H9 (cell line): ENCODE data around the gene TRAK1. TPM values are rescaled to one million over a fixed set of nuclear protein-coding genes. Genes with fewer than 3 reads are reported as not detected.

Source experiments
- DNase-seq: peaks from one replicate; pipeline ENCODE4 v3.0.0-alpha.2; 2017
- H2AFZ ChIP-seq: one replicate; pipeline ENCODE4 v1.6.1; 2013; ENCODE audit warnings: mild to moderate bottlenecking, low read length, control low read depth, moderate library complexity
- H2AK5ac ChIP-seq: 2 replicates; pipeline ENCODE4 v1.6.1; 2013; ENCODE audit warnings: low read length, control low read depth, mixed read lengths; ENCODE audit not compliant: insufficient read length
- H2BK120ac ChIP-seq: one replicate; pipeline ENCODE4 v1.6.1; 2013; ENCODE audit warnings: low read depth, mild to moderate bottlenecking, low read length, control low read depth, inconsistent platforms; ENCODE audit not compliant: poor library complexity, severe bottlenecking
- H2BK12ac ChIP-seq: 2 replicates; pipeline ENCODE4 v1.6.1; 2013; ENCODE audit warnings: low read length, control low read depth, mixed read lengths, low read depth; ENCODE audit not compliant: insufficient read length
- H2BK15ac ChIP-seq: 2 replicates; pipeline ENCODE4 v1.6.1; 2013; ENCODE audit warnings: low read depth, low read length, control low read depth
- H2BK20ac ChIP-seq: one replicate; pipeline ENCODE4 v1.6.1; 2013; ENCODE audit warnings: low read depth, mild to moderate bottlenecking, low read length, control low read depth, inconsistent platforms; ENCODE audit not compliant: poor library complexity, severe bottlenecking
- H2BK5ac ChIP-seq: 2 replicates; pipeline ENCODE4 v1.6.1; 2013; ENCODE audit warnings: low read length, control low read depth, mixed read lengths; ENCODE audit not compliant: insufficient read length
- H3K14ac ChIP-seq: 2 replicates; pipeline ENCODE4 v1.6.1; 2013; ENCODE audit warnings: low read length, control low read depth; ENCODE audit not compliant: insufficient read depth
- H3K18ac ChIP-seq: 2 replicates; pipeline ENCODE4 v1.6.1; 2013; ENCODE audit warnings: low read depth, mild to moderate bottlenecking, mixed read lengths, low read length, control low read depth; ENCODE audit not compliant: insufficient read length
- H3K23ac ChIP-seq: 2 replicates; pipeline ENCODE4 v1.6.1; 2013; ENCODE audit warnings: low read length, control low read depth, mixed read lengths, low read depth; ENCODE audit not compliant: insufficient read length
- H3K23me2 ChIP-seq: 2 replicates; pipeline ENCODE4 v1.6.1; 2013; ENCODE audit warnings: low read depth, mild to moderate bottlenecking, mixed read lengths, low read length, control low read depth; ENCODE audit not compliant: insufficient read length, poor library complexity, severe bottlenecking
- H3K27ac ChIP-seq: 2 replicates; pipeline ENCODE4 v1.5.1; 2013; ENCODE audit warnings: low read length, control low read depth, mixed read lengths, low read depth; ENCODE audit not compliant: insufficient read length
- H3K27me3 ChIP-seq: 2 replicates; pipeline ENCODE4 v1.6.1; 2013; ENCODE audit warnings: low read length, control low read depth, inconsistent platforms; ENCODE audit not compliant: insufficient read depth
- H3K4ac ChIP-seq: 2 replicates; pipeline ENCODE4 v1.6.1; 2013; ENCODE audit warnings: low read depth, mild to moderate bottlenecking, control low read depth, inconsistent platforms, low read length, moderate library complexity
- H3K4me1 ChIP-seq: 2 replicates; pipeline ENCODE4 v1.6.1; 2013; ENCODE audit warnings: low read length, control low read depth, inconsistent platforms; ENCODE audit not compliant: insufficient read depth
- H3K4me2 ChIP-seq: 2 replicates; pipeline ENCODE4 v1.6.1; 2013; ENCODE audit warnings: low read length, control low read depth, mixed read lengths; ENCODE audit not compliant: insufficient read length, insufficient read depth
- H3K56ac ChIP-seq: 2 replicates; pipeline ENCODE4 v1.6.1; 2013; ENCODE audit warnings: low read depth, mild to moderate bottlenecking, mixed read lengths, low read length, control low read depth; ENCODE audit not compliant: insufficient read length
- H3K79me1 ChIP-seq: 2 replicates; pipeline ENCODE4 v1.6.1; 2013; ENCODE audit warnings: low read depth, mild to moderate bottlenecking, moderate library complexity, low read length, control low read depth, inconsistent platforms; ENCODE audit not compliant: insufficient read depth, poor library complexity, severe bottlenecking
- H3K79me2 ChIP-seq: 2 replicates; pipeline ENCODE4 v1.6.1; 2013; ENCODE audit warnings: low read length, control low read depth, inconsistent platforms; ENCODE audit not compliant: insufficient read depth
- H3K9ac ChIP-seq: 2 replicates; pipeline ENCODE4 v1.6.1; 2013; ENCODE audit warnings: low read length, control low read depth, mixed read lengths; ENCODE audit not compliant: insufficient read length; ENCODE audit errors: extremely low read depth
- H3K9me3 ChIP-seq: one replicate; pipeline ENCODE4 v1.6.1; 2013; ENCODE audit warnings: low read depth, low read length, inconsistent platforms; ENCODE audit not compliant: control insufficient read depth
- H3T11ph ChIP-seq: one replicate; pipeline ENCODE4 v1.6.1; 2013; ENCODE audit warnings: mild to moderate bottlenecking, low read length, control low read depth, inconsistent platforms
- H4K20me1 ChIP-seq: one replicate; pipeline ENCODE4 v1.6.1; 2013; ENCODE audit not compliant: control insufficient read depth, insufficient read length, insufficient read depth
- H4K5ac ChIP-seq: 2 replicates; pipeline ENCODE4 v1.6.1; 2013; ENCODE audit warnings: low read depth, mild to moderate bottlenecking, mixed read lengths, low read length, control low read depth; ENCODE audit not compliant: insufficient read length
- H4K8ac ChIP-seq: replicated peaks from 2 replicates; pipeline ENCODE4 v1.6.1; 2013; ENCODE audit warnings: low read length, control low read depth, mixed read lengths, low read depth; ENCODE audit not compliant: insufficient read length
- H4K91ac ChIP-seq: 2 replicates; pipeline ENCODE4 v1.6.1; 2013; ENCODE audit warnings: low read depth, mild to moderate bottlenecking, moderate library complexity, mixed read lengths, low read length, control low read depth; ENCODE audit not compliant: insufficient read length
- H3K27ac Mint-ChIP-seq, 3 experiments: 2 replicates in 2 of 3; 3 replicates in 1 of 3; pipeline ENCODE4 v1.8.0; 2020 to 2021; ENCODE audit warnings: mixed read lengths in 3 of 3, mild to moderate bottlenecking in 1 of 3, moderate library complexity in 1 of 3
- H3K27me3 Mint-ChIP-seq: 2 replicates; pipeline ENCODE4 v1.8.0; 2021; ENCODE audit warnings: low read depth, mild to moderate bottlenecking, moderate library complexity, mixed read lengths
- H3K36me3 Mint-ChIP-seq, 3 experiments: 2 replicates in 2 of 3; 3 replicates in 1 of 3; pipeline ENCODE4 v1.8.0; 2020 to 2021; ENCODE audit warnings: low read depth in 3 of 3, mixed read lengths in 3 of 3; ENCODE audit not compliant: insufficient read depth in 1 of 3
- H3K4me1 Mint-ChIP-seq, 2 experiments: 2 replicates each; pipeline ENCODE4 v1.8.0; 2020; ENCODE audit warnings: mixed read lengths in 2 of 2
- H3K4me3 Mint-ChIP-seq, 2 experiments: 2 replicates in 1 of 2; 3 replicates in 1 of 2; pipeline ENCODE4 v1.8.0; 2020 to 2021; ENCODE audit warnings: mild to moderate bottlenecking in 2 of 2, mixed read lengths in 2 of 2, moderate library complexity in 1 of 2
- H3K9me3 Mint-ChIP-seq, 2 experiments: 2 replicates in 1 of 2; 3 replicates in 1 of 2; pipeline ENCODE4 v1.8.0; 2020; ENCODE audit warnings: mild to moderate bottlenecking in 2 of 2, mixed read lengths in 2 of 2, moderate library complexity in 1 of 2
- CTCF ChIP-seq: fragments of 200-600 bp; sonication (generic); conservative IDR thresholded peaks from 3 replicates; pipeline ENCODE4 v1.8.0; 2021; ENCODE audit warnings: antibody characterized with exemption, mild to moderate bottlenecking
- WGBS: extraction: QIAGEN DNeasy Blood & Tissue Kit; methylation state at CpG from one replicate; pipeline ENCODE4 v1.1.7; 2013; ENCODE audit warnings: missing lambda C conversion rate, low lambda C conversion rate, mixed read lengths; ENCODE audit not compliant: insufficient read length; ENCODE audit errors: extremely low coverage; 5-methylcytosine and 5-hydroxymethylcytosine counted together
- total RNA-seq: library from RNA; stranded (reverse); gene quantifications from 2 replicates; pipeline ENCODE4 v1.2.1, GENCODE V29; 2021

TRAK1 gene
- total RNA-seq, 1 experiment from 2014 or later, result 34.2 TPM

GRCh38 chr3:42057561-42058211 lies 33.5 kb upstream of the TRAK1 start:
- H3K4me1 Mint-ChIP-seq, result peaks cover 58 to 64% of the 10 kb centered on the region in 2 experiments
- H3K23me2 ChIP-seq, result no peaks in the 10 kb centered on the region
- H3K4me2 ChIP-seq, result no peak overlapping the region
- H3K36me3 Mint-ChIP-seq, result no peaks in the 10 kb centered on the region
- H3K4me3 Mint-ChIP-seq, result no peak overlapping the region
- no CpG with 5 or more reads among the region's 7 CpGs for WGBS
- H3K79me1 ChIP-seq, result no peaks in the 10 kb centered on the region
- no peak overlapping the region for H2BK20ac ChIP-seq
- H3K27me3 Mint-ChIP-seq, result no peaks in the 10 kb centered on the region
- H4K5ac ChIP-seq, result no peak overlapping the region
- H3K9me3 Mint-ChIP-seq, result no peaks in the 10 kb centered on the region
- no peak overlapping the region for H2AFZ ChIP-seq
- H3K9me3 ChIP-seq, result no peaks in the 10 kb centered on the region
- peaks cover 14% of the 10 kb centered on the region; the same call in 1 of the 2 replicates for H3K4me1 ChIP-seq
- H2AK5ac ChIP-seq, result peak overlapping the region; percentile 31
- no peak overlapping the region for H3K27ac ChIP-seq
- H3T11ph ChIP-seq, result no peak overlapping the region
- H3K27ac Mint-ChIP-seq, result peak overlapping the region in 2 of 3 experiments; percentile 36 to 77; a peak in 4 of 7 replicates
- no peak overlapping the region for H3K4ac ChIP-seq
- H3K27me3 ChIP-seq, result no peaks in the 10 kb centered on the region
- H3K9ac ChIP-seq, result no peak overlapping the region
- H3K56ac ChIP-seq, result no peak overlapping the region
- H4K8ac ChIP-seq, result no peak overlapping the region
- H3K14ac ChIP-seq, result no peak overlapping the region
- no peaks in the 10 kb centered on the region for H4K20me1 ChIP-seq
- no peak overlapping the region for H4K91ac ChIP-seq
- no peak overlapping the region for H2BK120ac ChIP-seq
- no peak overlapping the region for H2BK15ac ChIP-seq
- TF ChIP-seq CTCF, result no peak
- H2BK12ac ChIP-seq, result no peak overlapping the region
- no peak overlapping the region for H2BK5ac ChIP-seq
- H3K18ac ChIP-seq, result no peak overlapping the region
- DNase-seq, result no peak
- no peak overlapping the region for H3K23ac ChIP-seq
- no peaks in the 10 kb centered on the region for H3K79me2 ChIP-seq
